ENCODE results near the gene TREH. TPM values are rescaled to one million over a fixed set of nuclear protein-coding genes. Genes with fewer than 3 reads are reported as not detected.
A peak's percentile ranks its signal among the peaks of the same experiment; 100 is the strongest.

The TREH gene
- total RNA-seq, 4 donors from 2014 or later: not detected

- peak in 1 of 2 donors; percentile 55 for DNase-seq
- Histone ChIP-seq H3K4me1 (peaks cover 9 to 39% of the 10 kb centered on the region in 2 donors), H3K36me3 (no peaks in the 10 kb centered on the region), H3K27me3 (no peaks in the 10 kb centered on the region), H3K4me3 (no peak overlapping the region), H3K27ac (peak overlapping the region; percentile 86 to 90), H3K9me3 (no peaks in the 10 kb centered on the region)
- TF ChIP-seq CTCF (IDR thresholded peaks at IDR 0.05): no peak
- no peak for TF ChIP-seq POLR2A (IDR thresholded peaks at IDR 0.05)
- intact Hi-C loops (cut with DNase I; ENCODE audit: low total_unique reads): no loop called here
These were observed 56.8 kb downstream of the TREH start for GRCh38 chr11:118622376-118623268.

- Histone ChIP-seq H3K4me3 (peak overlapping the region in 1 of 2 donors; percentile 38), H3K36me3 (no peaks in the 10 kb centered on the region), H3K9me3 (no peaks in the 10 kb centered on the region), H3K27ac (peak overlapping the region; percentile 86 to 90), H3K4me1 (peaks cover 9 to 39% of the 10 kb centered on the region in 2 donors), H3K27me3 (no peaks in the 10 kb centered on the region)
- intact Hi-C loops (cut with DNase I; ENCODE audit: low total_unique reads): no loop called here
- no peak for DNase-seq
- no peak for TF ChIP-seq POLR2A (IDR thresholded peaks at IDR 0.05)
- no peak for TF ChIP-seq CTCF (IDR thresholded peaks at IDR 0.05)
These were observed 57.6 kb downstream of the TREH start for GRCh38 chr11:118621784-118622375.

- peak; percentile 90 to 91 for DNase-seq
- Histone ChIP-seq H3K9me3 (no peaks in the 10 kb centered on the region), H3K27me3 (no peaks in the 10 kb centered on the region), H3K4me1 (peaks cover 9 to 39% of the 10 kb centered on the region in 2 donors), H3K36me3 (no peaks in the 10 kb centered on the region), H3K4me3 (peak overlapping the region; percentile 13 to 38), H3K27ac (peak overlapping the region; percentile 86 to 90)
- no peak for TF ChIP-seq CTCF (IDR thresholded peaks at IDR 0.05)
- TF ChIP-seq POLR2A (IDR thresholded peaks at IDR 0.05): no peak
- intact Hi-C loops (cut with DNase I; ENCODE audit: low total_unique reads): no loop called here
These were observed 58.2 kb downstream of the TREH start for GRCh38 chr11:118621071-118621783.

- no peak for DNase-seq
- intact Hi-C loops (cut with DNase I; ENCODE audit: low total_unique reads): no loop called here
These were observed 58.9 kb downstream of the TREH start for GRCh38 chr11:118620529-118621070.

More at GRCh38 chr11:118620529-118621070, 58.9 kb downstream of the TREH start:
- Histone ChIP-seq H3K4me3 (peak overlapping the region; percentile 13 to 38), H3K4me1 (peaks cover 9 to 39% of the 10 kb centered on the region in 2 donors), H3K36me3 (no peaks in the 10 kb centered on the region), H3K9me3 (no peaks in the 10 kb centered on the region), H3K27ac (peak overlapping the region; percentile 86 to 90), H3K27me3 (no peaks in the 10 kb centered on the region)
- no peak for TF ChIP-seq CTCF (IDR thresholded peaks at IDR 0.05)

Measured in uterus (tissue), 4 donors.